HepG2 (cell line): ENCODE results near the gene PHTF1. TPM values are rescaled to one million over a fixed set of nuclear protein-coding genes. Genes with fewer than 3 reads are reported as not detected.

Experiments used
- ATAC-seq: fragments of 200-7000 bp; cut with Tn5 transposase; 3 replicates; pipeline ENCODE4 v1.9.1; 2020; ENCODE audit warnings: mild to moderate bottlenecking, moderate library complexity
- BruUV-seq: library from RNA; stranded (reverse); fragments of 400-500 nt; replicated peaks from 2 replicates; lab custom pipeline; 2021; lab: Mats Ljungman, UMichigan
- CTCF ChIA-PET: fragments of 300-600 bp; formaldehyde crosslinking; extraction: SDS; loops from one replicate; lab custom pipeline; 2021; ENCODE audit warnings: low total read pairs, inconsistent platforms, low intra/inter-chr PET ratio; lab: Yijun Ruan, JAX
- POLR2A ChIA-PET: fragments of 350-600 bp; sonication (Branson Sonifier 250); formaldehyde crosslinking; loops from one replicate; lab custom pipeline; 2020; ENCODE audit warnings: antibody characterized with exemption, inconsistent platforms; lab: Yijun Ruan, JAX
- DNase-seq: peaks from one replicate; pipeline ENCODE4 v3.0.0-alpha.2; 2015; ENCODE audit warnings: low spot score
- FAIRE-seq: peaks from 3 replicates; lab custom pipeline; 2011; peaks lifted over from hg19 to GRCh38; lab: Jason Lieb, UNC
- H2AFZ ChIP-seq: one replicate; pipeline ENCODE4 v1.6.1; 2011; ENCODE audit warnings: low read length, inconsistent platforms
- H3K27ac ChIP-seq: fragments of 300-600 bp; 3 replicates; pipeline ENCODE4 v1.8.0; 2011; ENCODE audit warnings: mixed run types, mild to moderate bottlenecking, mixed read lengths, low read length, inconsistent platforms; ENCODE audit not compliant: insufficient read depth; ENCODE audit errors: extremely low read length
- H3K27me3 ChIP-seq, 2 experiments: fragments of 200-600 bp in 1 of 2; 2 replicates in 1 of 2; 3 replicates in 1 of 2; pipeline versions ENCODE4 v1.6.0 to v1.8.0; 2011; ENCODE audit warnings: low read length in 2 of 2, mild to moderate bottlenecking in 2 of 2, moderate library complexity in 2 of 2, inconsistent platforms in 1 of 2; ENCODE audit not compliant: insufficient read depth in 2 of 2, control insufficient read depth in 1 of 2
- H3K36me3 ChIP-seq, 2 experiments: fragments of 200-600 bp in 1 of 2; replicated peaks in 1 of 2; 2 replicates in 1 of 2; 3 replicates in 1 of 2; pipeline versions ENCODE4 v1.5.1 to v1.8.0; 2011; ENCODE audit warnings: low read length in 2 of 2, inconsistent platforms in 1 of 2; ENCODE audit not compliant: insufficient read depth in 2 of 2, control insufficient read depth in 1 of 2
- H3K4me1 ChIP-seq: 2 replicates; pipeline ENCODE4 v1.5.1; 2012; ENCODE audit warnings: low read length, inconsistent platforms; ENCODE audit not compliant: insufficient read depth
- H3K4me2 ChIP-seq: 2 replicates; pipeline ENCODE4 v1.6.0; 2011; ENCODE audit warnings: low read depth, low read length, inconsistent platforms
- H3K4me3 ChIP-seq, 3 experiments: fragments of 200-600 bp in 1 of 3; sonication (generic), shearing (Covaris generic) in 1 of 3; replicated peaks in 1 of 3; 2 replicates each; pipeline ENCODE4 v1.5.1; 2011 to 2016; ENCODE audit warnings: low read length in 3 of 3, inconsistent platforms in 2 of 3, low read depth in 2 of 3, mild to moderate bottlenecking in 2 of 3, control low read depth in 1 of 3, mixed read lengths in 1 of 3; ENCODE audit not compliant: insufficient read depth in 1 of 3
- H3K79me2 ChIP-seq: one replicate; pipeline ENCODE4 v1.6.1; 2011; ENCODE audit warnings: low read length, inconsistent platforms; ENCODE audit not compliant: insufficient read depth
- H3K9ac ChIP-seq: 2 replicates; pipeline ENCODE4 v1.6.0; 2011; ENCODE audit warnings: mild to moderate bottlenecking, low read depth, low read length, inconsistent platforms; ENCODE audit not compliant: insufficient read depth
- H3K9me3 ChIP-seq: 2 replicates; pipeline ENCODE4 v1.5.1; 2012; ENCODE audit warnings: mild to moderate bottlenecking, low read length
- H4K20me1 ChIP-seq: 2 replicates; pipeline ENCODE4 v1.6.0; 2011; ENCODE audit warnings: inconsistent platforms, mild to moderate bottlenecking, low read length, moderate library complexity; ENCODE audit not compliant: insufficient read depth
- HOXA5 ChIP-seq: sonication (generic); formaldehyde crosslinking; IDR thresholded peaks from 2 replicates; pipeline ENCODE4 v1.4.0; 2020; ENCODE audit warnings: missing genetic modification reagents
- LCORL ChIP-seq, 2 experiments: fragments of 450-650 bp in 1 of 2; sonication (generic) in 1 of 2; formaldehyde crosslinking in 1 of 2; IDR thresholded peaks; 2 replicates each; pipeline versions ENCODE4 v1.5.0 to v1.6.1; 2017 to 2020; ENCODE audit warnings: antibody characterized with exemption in 1 of 2, missing genetic modification reagents in 1 of 2
- NCOA1 ChIP-seq: sonication (generic); formaldehyde crosslinking; IDR thresholded peaks from 2 replicates; pipeline ENCODE4 v1.9.0; 2021; ENCODE audit warnings: missing genetic modification reagents
- PATZ1 ChIP-seq: sonication (generic); formaldehyde crosslinking; IDR thresholded peaks from 2 replicates; pipeline ENCODE4 v1.4.0; 2020; ENCODE audit warnings: missing genetic modification reagents
- PHF21A ChIP-seq: sonication (generic); formaldehyde crosslinking; IDR thresholded peaks from 2 replicates; pipeline ENCODE4 v1.5.0; 2020; ENCODE audit warnings: mild to moderate bottlenecking, missing genetic modification reagents
- PHF8 ChIP-seq: sonication (generic); formaldehyde crosslinking; IDR thresholded peaks from 2 replicates; pipeline ENCODE4 v1.5.0; 2020; ENCODE audit warnings: missing genetic modification reagents
- TERF1 ChIP-seq: sonication (generic); formaldehyde crosslinking; IDR thresholded peaks from 2 replicates; pipeline ENCODE4 v1.8.0; 2022; ENCODE audit warnings: mild to moderate bottlenecking, missing genetic modification reagents, moderate library complexity
- ZBTB1 ChIP-seq: sonication (generic); formaldehyde crosslinking; IDR thresholded peaks from 2 replicates; pipeline ENCODE4 v1.4.0; 2020; ENCODE audit warnings: missing genetic modification reagents, borderline replicate concordance
- ZBTB34 ChIP-seq: sonication (generic); formaldehyde crosslinking; IDR thresholded peaks from 2 replicates; pipeline ENCODE4 v1.8.0; 2022; ENCODE audit warnings: mild to moderate bottlenecking, missing genetic modification reagents
- ZNF20 ChIP-seq: sonication (generic); formaldehyde crosslinking; IDR thresholded peaks from 2 replicates; pipeline ENCODE4 v1.4.0; 2020; ENCODE audit warnings: mild to moderate bottlenecking, moderate library complexity, missing genetic modification reagents
- ZNF510 ChIP-seq: sonication (generic); formaldehyde crosslinking; IDR thresholded peaks from 2 replicates; pipeline ENCODE4 v1.4.0; 2020; ENCODE audit warnings: low read depth, mild to moderate bottlenecking, missing genetic modification reagents
- ZNF7 ChIP-seq: IDR thresholded peaks from 2 replicates; pipeline ENCODE4 v1.6.1; 2016; ENCODE audit warnings: missing biosample characterization, missing genetic modification reagents
- ZSCAN22 ChIP-seq: sonication (generic); formaldehyde crosslinking; IDR thresholded peaks from 2 replicates; pipeline ENCODE4 v1.4.0; 2020; ENCODE audit warnings: mild to moderate bottlenecking, missing genetic modification reagents
- WGBS: methylation state at CpG from one replicate; pipeline ENCODE4 v1.1.6; 2017; ENCODE audit warnings: low lambda C conversion rate; 5-methylcytosine and 5-hydroxymethylcytosine counted together
- in situ Hi-C: cut with HindIII; loops from 2 replicates; pipeline ENCODE4 v1.10.0; 2017; ENCODE audit warnings: low pct_unique_long_range_greater_than_20kb; ENCODE audit not compliant: extremely low pct_ligation_motif_present
- intact Hi-C: fragments of 100-400 bp; cut with micrococcal nuclease; formaldehyde crosslinking; loops from one replicate; pipeline ENCODE4 v1.10.0; 2022; ENCODE audit not compliant: unreplicated experiment
- polyA plus RNA-seq, 8 experiments: library from polyadenylated mRNA; depleted of rRNA in 3 of 8; stranded (reverse) in 7 of 8; unstranded in 1 of 8; fragments of >200 nt; fragmentation: Illumina TruSeq in 4 of 8; extraction: Trizol in 4 of 8; gene quantifications; 2 replicates each; pipeline versions ENCODE4 v1.2.1 to v1.2.3, GENCODE V29; 2011 to 2016; ENCODE audit warnings: low read depth in 4 of 8, missing spikeins in 1 of 8, mixed read lengths in 1 of 8; ENCODE audit not compliant: insufficient read depth in 1 of 8
- total RNA-seq, 5 experiments: library from RNA; depleted of rRNA; stranded (reverse); fragments of >200 nt; fragmentation: Illumina TruSeq; extraction: Trizol; gene quantifications; 2 replicates each; pipeline ENCODE4 v1.2.3, GENCODE V29; 2016; ENCODE audit warnings: low read depth in 1 of 5

Gene PHTF1
- total and polyA plus RNA-seq, 2 of the 13 experiments (the other 11 are each of a cell fraction or from before 2014, with no cell fraction given), result 5.0 to 19.7 TPM

GRCh38 chr1:113793878-113794834 is 34.9 kb upstream of the PHTF1 start:
- H2AFZ ChIP-seq, result no peak overlapping the region
- H3K4me3 ChIP-seq, result no peak overlapping the region
- TF ChIP-seq PHF21A (CRISPR knock-in tag), result no peak
- no peak for TF ChIP-seq PATZ1
- H3K27me3 ChIP-seq, result no peaks in the 10 kb centered on the region
- peaks cover 5% of the 10 kb centered on the region for H3K4me1 ChIP-seq
- ChIA-PET CTCF (no interaction called here), POLR2A (no interaction called here)
- no peak overlapping the region for H3K27ac ChIP-seq
- H3K9ac ChIP-seq, result no peak overlapping the region
- H3K9me3 ChIP-seq, result no peaks in the 10 kb centered on the region
- H3K4me2 ChIP-seq, result no peak overlapping the region
- no peak for DNase-seq
- peaks cover 5 to 44% of the 10 kb centered on the region in 2 experiments for H3K36me3 ChIP-seq
- no peak for ATAC-seq
- intact Hi-C loops (no loop called here), in situ Hi-C loops (no loop called here)
- H3K79me2 ChIP-seq, result peaks cover 31% of the 10 kb centered on the region
- no TSS peak for BruUV-seq
- WGBS, result 96% methylated on average over 9 of the region's 9 CpGs
- peaks cover 6% of the 10 kb centered on the region for H4K20me1 ChIP-seq
- FAIRE-seq, result no peak

GRCh38 chr1:113792986-113793385 is 33.7 kb upstream of the PHTF1 start:
- FAIRE-seq (no peak), DNase-seq (no peak), ATAC-seq (no peak)
- Histone ChIP-seq H4K20me1 (no peaks in the 10 kb centered on the region; the same call in 1 of the 2 replicates), H3K9me3 (no peaks in the 10 kb centered on the region), H3K36me3 (peaks cover 5 to 44% of the 10 kb centered on the region in 2 experiments), H3K27ac (no peak overlapping the region), H3K9ac (no peak overlapping the region), H3K79me2 (peaks cover 24% of the 10 kb centered on the region), H2AFZ (no peak overlapping the region), H3K27me3 (no peaks in the 10 kb centered on the region), H3K4me1 (peaks cover 11% of the 10 kb centered on the region), H3K4me3 (no peak overlapping the region), H3K4me2 (no peak overlapping the region)
- in situ Hi-C loops, result no loop called here
- intact Hi-C loops, result no loop called here
- CTCF ChIA-PET, result no interaction called here
- POLR2A ChIA-PET, result no interaction called here
- BruUV-seq, result no TSS peak
- WGBS, result 100% methylated on average over 1 of the region's 1 CpG
- TF ChIP-seq ZBTB1, result no peak
- no peak for TF ChIP-seq HOXA5 (CRISPR knock-in tag)
- TF ChIP-seq ZNF510 (CRISPR knock-in tag), result no peak
- TF ChIP-seq TERF1, result no peak
- TF ChIP-seq PHF8 (CRISPR knock-in tag), result no peak
- TF ChIP-seq NCOA1 (CRISPR knock-in tag), result no peak
- no peak for TF ChIP-seq ZNF7 (CRISPR knock-in tag)
- TF ChIP-seq LCORL (IDR thresholded peaks at IDR 0.05), result no peak
- no peak for TF ChIP-seq LCORL (CRISPR knock-in tag; IDR thresholded peaks at IDR 0.05)
- TF ChIP-seq ZSCAN22 (CRISPR knock-in tag), result no peak
- TF ChIP-seq ZNF20 (CRISPR knock-in tag), result no peak
- TF ChIP-seq ZBTB34 (CRISPR knock-in tag), result no peak
